ENCODE results near the gene ADGRG3. TPM values are rescaled to one million over a fixed set of nuclear protein-coding genes. Genes with fewer than 3 reads are reported as not detected.

The ADGRG3 gene
- total RNA-seq, 1 experiment from 2014 or later: not detected

DNA sequence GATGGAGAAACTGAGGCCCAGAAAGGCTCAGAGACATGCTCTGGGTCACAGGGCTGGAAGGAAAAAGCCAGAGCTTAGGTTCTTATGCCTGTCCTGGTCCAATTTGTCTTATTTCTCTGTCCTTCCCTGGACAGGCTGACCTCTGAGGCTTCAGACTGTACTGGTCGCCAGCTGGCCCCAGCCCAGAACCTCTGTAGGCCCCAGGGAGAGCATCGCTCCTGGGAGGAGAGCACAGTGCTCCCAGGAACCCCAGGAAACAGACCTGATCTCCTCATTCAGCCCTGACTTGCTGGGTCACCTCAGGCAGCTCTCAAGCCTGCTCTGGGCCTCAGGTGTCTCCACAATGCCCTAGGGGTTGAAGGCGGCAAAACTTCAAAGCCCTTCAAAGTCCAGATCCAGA lies 31.4 kb downstream of the ADGRG3 start:
- TF ChIP-seq, protein P1, sequence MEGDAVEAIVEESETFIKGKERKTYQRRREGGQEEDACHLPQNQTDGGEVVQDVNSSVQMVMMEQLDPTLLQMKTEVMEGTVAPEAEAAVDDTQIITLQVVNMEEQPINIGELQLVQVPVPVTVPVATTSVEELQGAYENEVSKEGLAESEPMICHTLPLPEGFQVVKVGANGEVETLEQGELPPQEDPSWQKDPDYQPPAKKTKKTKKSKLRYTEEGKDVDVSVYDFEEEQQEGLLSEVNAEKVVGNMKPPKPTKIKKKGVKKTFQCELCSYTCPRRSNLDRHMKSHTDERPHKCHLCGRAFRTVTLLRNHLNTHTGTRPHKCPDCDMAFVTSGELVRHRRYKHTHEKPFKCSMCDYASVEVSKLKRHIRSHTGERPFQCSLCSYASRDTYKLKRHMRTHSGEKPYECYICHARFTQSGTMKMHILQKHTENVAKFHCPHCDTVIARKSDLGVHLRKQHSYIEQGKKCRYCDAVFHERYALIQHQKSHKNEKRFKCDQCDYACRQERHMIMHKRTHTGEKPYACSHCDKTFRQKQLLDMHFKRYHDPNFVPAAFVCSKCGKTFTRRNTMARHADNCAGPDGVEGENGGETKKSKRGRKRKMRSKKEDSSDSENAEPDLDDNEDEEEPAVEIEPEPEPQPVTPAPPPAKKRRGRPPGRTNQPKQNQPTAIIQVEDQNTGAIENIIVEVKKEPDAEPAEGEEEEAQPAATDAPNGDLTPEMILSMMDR (conservative IDR thresholded peaks at IDR 0.05): no peak
- TF ChIP-seq EZH2 (IDR thresholded peaks at IDR 0.05; ENCODE audit: low read depth): no peak

DNA sequence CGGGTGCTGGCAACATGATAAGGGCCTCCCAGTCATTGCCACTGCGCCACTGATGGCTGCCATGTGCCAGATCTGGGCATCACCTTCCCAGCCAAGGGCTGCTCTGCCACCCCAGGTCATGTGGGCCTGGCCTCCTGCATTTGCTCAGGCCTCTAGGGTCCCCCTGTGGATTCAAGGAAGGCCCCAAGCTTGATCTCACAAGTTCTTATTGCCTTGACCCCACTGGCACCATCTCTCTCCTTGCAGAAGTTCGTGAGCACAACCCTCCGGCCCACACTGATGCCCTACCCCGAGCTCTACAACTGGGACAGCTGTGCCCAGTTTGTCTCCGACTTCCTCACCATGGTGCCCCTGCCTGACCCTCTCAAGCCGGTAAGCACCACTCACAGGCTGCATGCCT lies 31.8 kb downstream of the ADGRG3 start:
- Histone ChIP-seq H3K4me3 (no peak overlapping the region), H3K4me2 (no peak overlapping the region), H3F3A (ENCODE audit: insufficient read depth, low read depth) (no peaks in the 10 kb centered on the region), H3K4me1 (replicated peaks; ENCODE audit: insufficient read depth) (no peaks in the 10 kb centered on the region), H3K36me3 (ENCODE audit: low read depth) (no peaks in the 10 kb centered on the region), H3K9me2 (ENCODE audit: insufficient read depth) (no peaks in the 10 kb centered on the region), H3K27ac (no peak overlapping the region), H3K27me3 (ENCODE audit: insufficient read depth, low read depth) (no peaks in the 10 kb centered on the region), H4K20me1 (ENCODE audit: insufficient read depth) (no peaks in the 10 kb centered on the region), H3K79me2 (ENCODE audit: low read depth) (no peaks in the 10 kb centered on the region), H3K9me3 (ENCODE audit: insufficient read depth, low read depth) (no peaks in the 10 kb centered on the region), H2AFZ (no peak overlapping the region)
- POLR2A ChIA-PET (ENCODE audit: unreplicated experiment): no interaction called here
- BruUV-seq (replicated peaks): no TSS peak
- DNase-seq: no peak
- TF ChIP-seq, protein P1 (conservative IDR thresholded peaks at IDR 0.05): no peak
- no peak for TF ChIP-seq EZH2 (IDR thresholded peaks at IDR 0.05; ENCODE audit: low read depth)
- intact Hi-C loops (cut with micrococcal nuclease; ENCODE audit: unreplicated experiment): loop anchor here (2.0 kb wide), 1 partner anchor 65 kb away; no protein-coding TSS in a partner anchor
- CTCF ChIA-PET: no interaction called here

More for the DNA sequence above, 31.4 kb downstream of the ADGRG3 start:
- Histone ChIP-seq H3F3A (ENCODE audit: insufficient read depth, low read depth) (no peaks in the 10 kb centered on the region), H3K27ac (no peak overlapping the region), H3K9me3 (ENCODE audit: insufficient read depth, low read depth) (no peaks in the 10 kb centered on the region), H2AFZ (no peak overlapping the region), H4K20me1 (ENCODE audit: insufficient read depth) (no peaks in the 10 kb centered on the region), H3K36me3 (ENCODE audit: low read depth) (no peaks in the 10 kb centered on the region), H3K4me3 (no peak overlapping the region), H3K9me2 (ENCODE audit: insufficient read depth) (no peaks in the 10 kb centered on the region), H3K27me3 (ENCODE audit: insufficient read depth, low read depth) (no peaks in the 10 kb centered on the region), H3K4me1 (replicated peaks; ENCODE audit: insufficient read depth) (no peaks in the 10 kb centered on the region), H3K79me2 (ENCODE audit: low read depth) (no peaks in the 10 kb centered on the region), H3K4me2 (no peak overlapping the region)
- ChIA-PET POLR2A (ENCODE audit: unreplicated experiment) (no interaction called here), CTCF (no interaction called here)
- no peak for DNase-seq
- no TSS peak for BruUV-seq (replicated peaks)
- intact Hi-C loops (cut with micrococcal nuclease; ENCODE audit: unreplicated experiment): no loop called here

DNA sequence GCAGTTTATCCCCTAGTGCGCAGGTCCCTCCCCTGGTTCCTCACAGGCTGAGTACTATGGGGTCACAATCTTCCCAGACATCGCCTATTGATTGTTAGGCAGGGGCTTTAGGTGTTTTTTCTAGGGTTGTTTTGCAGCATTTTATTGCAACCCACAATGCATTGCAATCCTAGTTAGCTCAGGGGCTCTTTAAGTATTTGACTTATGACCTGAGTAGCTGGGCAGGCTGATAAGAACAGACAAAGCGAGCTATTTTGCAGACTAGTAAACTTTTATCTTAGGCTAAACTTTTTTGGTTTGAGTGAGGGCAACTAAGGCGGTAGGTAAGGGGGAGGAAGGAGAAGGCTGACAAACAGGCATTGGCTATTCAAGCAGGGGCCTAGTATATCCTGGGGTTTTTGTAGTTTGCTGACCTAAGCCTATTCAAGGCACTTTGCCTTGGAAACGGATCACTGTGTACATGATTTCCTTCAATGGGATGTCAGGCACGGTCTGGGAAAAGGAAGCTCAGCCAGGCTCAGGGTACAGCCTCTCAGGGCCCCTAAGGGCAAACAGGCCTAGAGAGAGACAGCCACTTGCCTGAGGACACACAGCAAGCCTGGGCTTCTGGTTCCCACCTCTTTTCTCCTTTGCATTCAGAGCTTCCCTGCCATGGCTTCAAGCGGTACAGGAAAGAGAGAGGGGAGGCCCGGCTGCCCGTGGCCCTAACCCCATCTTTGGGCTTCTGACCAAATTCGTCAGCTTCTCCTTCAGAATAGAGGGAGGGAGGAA lies 32.9 kb downstream of the ADGRG3 start:
- no peak overlapping the region for H2AFZ ChIP-seq
- CTCF ChIA-PET: interaction anchor here (0.6 kb wide), 1 partner anchor 18 kb away, joined by 3 read pairs; no protein-coding TSS in a partner anchor

More for the DNA sequence above, 32.9 kb downstream of the ADGRG3 start:
- Histone ChIP-seq H3F3A (ENCODE audit: insufficient read depth, low read depth) (no peaks in the 10 kb centered on the region), H3K9me2 (ENCODE audit: insufficient read depth) (no peaks in the 10 kb centered on the region), H3K4me3 (no peak overlapping the region), H3K4me2 (no peak overlapping the region), H3K27me3 (ENCODE audit: insufficient read depth, low read depth) (no peaks in the 10 kb centered on the region), H3K36me3 (ENCODE audit: low read depth) (no peaks in the 10 kb centered on the region), H3K9me3 (ENCODE audit: insufficient read depth, low read depth) (no peaks in the 10 kb centered on the region), H4K20me1 (ENCODE audit: insufficient read depth) (no peaks in the 10 kb centered on the region), H3K79me2 (ENCODE audit: low read depth) (no peaks in the 10 kb centered on the region), H3K27ac (no peak overlapping the region), H3K4me1 (replicated peaks; ENCODE audit: insufficient read depth) (no peaks in the 10 kb centered on the region)
- POLR2A ChIA-PET (ENCODE audit: unreplicated experiment): interaction anchor here (0.6 kb wide), 1 partner anchor 72 kb away, joined by 4 read pairs; the partner anchor contains the start of gene ADGRG1
- BruUV-seq (replicated peaks): no TSS peak
- intact Hi-C loops (cut with micrococcal nuclease; ENCODE audit: unreplicated experiment): loop anchor here (2.0 kb wide), 1 partner anchor 64 kb away; no protein-coding TSS in a partner anchor
- no peak for DNase-seq
- TF ChIP-seq EZH2 (IDR thresholded peaks at IDR 0.05; ENCODE audit: low read depth): no peak
- TF ChIP-seq, protein P1 (conservative IDR thresholded peaks at IDR 0.05): no peak

All from PC-9 (cell line).